Fibroblast of skin of back (primary cell): ENCODE measurements around the gene PEX12. TPM values are rescaled to one million over a fixed set of nuclear protein-coding genes. Genes with fewer than 3 reads are reported as not detected.
"Not testable (repeated sequence)": the region's sequence is repeated elsewhere in the genome, so short reads cannot be mapped to it uniquely, and the experiment has no call there.

Experiments used
- DNase-seq: peaks from one replicate; pipeline ENCODE4 v3.0.0-alpha.2; 2013
- polyA plus RNA-seq, 2 experiments: library from polyadenylated mRNA; unstranded; fragments of 120-200 nt; gene quantifications; one replicate each; pipeline ENCODE4 v1.2.1, GENCODE V29; 2013; ENCODE audit not compliant: insufficient read length in 2 of 2

PEX12 gene
- polyA plus RNA-seq (2013, experiment 1 of 2; ENCODE audit: insufficient read length) = 3.7 TPM
- 4.4 TPM for polyA plus RNA-seq (2013, experiment 2 of 2; ENCODE audit: insufficient read length)

- DNase-seq = peak; percentile 86
These were observed at the start of gene PEX12 for GRCh38 chr17:35578197-35578928. Gene PEX12, minus strand, starts transcription at chr17:35578571. Its CDS starts 550 bp downstream, at chr17:35578021.

DNA sequence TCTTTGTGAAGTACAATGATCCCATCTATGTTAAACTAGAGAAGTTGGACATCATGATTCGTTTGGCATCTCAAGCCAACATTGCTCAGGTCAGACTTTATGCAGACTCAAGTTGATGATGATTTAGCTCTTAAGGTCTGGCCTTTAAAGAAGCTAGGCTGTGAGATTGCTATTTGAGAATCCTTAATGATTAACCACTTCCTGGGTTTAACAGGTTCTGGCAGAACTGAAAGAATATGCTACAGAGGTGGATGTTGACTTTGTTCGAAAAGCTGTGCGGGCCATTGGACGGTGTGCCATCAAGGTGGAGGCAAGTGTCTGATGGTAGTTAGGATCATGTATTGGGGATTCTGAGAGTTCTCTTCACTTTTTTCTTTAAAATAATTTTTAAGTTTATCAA lies 49.0 kb upstream of the PEX12 start:
- no peak for DNase-seq

- no peak for DNase-seq
These were observed 43.4 kb upstream of the PEX12 start for GRCh38 chr17:35621768-35622167.

- no peak for DNase-seq
These were observed 40.3 kb upstream of the PEX12 start for GRCh38 chr17:35618628-35619027.

DNA sequence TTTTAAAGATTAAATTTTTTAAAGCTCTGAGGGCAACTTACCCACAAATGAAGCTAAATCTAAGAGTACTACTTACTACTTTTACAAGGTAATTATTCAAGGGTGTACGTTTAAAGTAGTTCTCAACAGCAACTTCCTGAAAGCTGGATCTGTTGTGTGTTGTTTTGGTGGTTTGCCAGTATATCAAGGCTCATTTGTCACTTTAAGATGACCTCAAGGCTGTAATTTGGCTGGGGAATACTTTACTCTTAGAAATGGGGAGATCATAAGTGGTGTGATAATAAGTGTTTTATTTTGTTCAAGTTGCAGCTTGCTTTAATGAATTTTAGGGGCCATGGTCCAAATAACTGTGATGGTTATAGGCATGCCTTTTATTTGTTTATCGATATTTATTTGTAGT lies 39.1 kb upstream of the PEX12 start:
- no peak for DNase-seq

GRCh38 chr17:35616536-35616935 lies 38.2 kb upstream of the PEX12 start:
- no peak for DNase-seq

GRCh38 chr17:35614810-35615209 lies 36.4 kb upstream of the PEX12 start:
- DNase-seq = peak; percentile 67

- peak; percentile 53 for DNase-seq
These were observed 34.7 kb upstream of the PEX12 start for GRCh38 chr17:35612924-35613521.

GRCh38 chr17:35610746-35611145 lies 32.4 kb upstream of the PEX12 start:
- not testable (repeated sequence) for DNase-seq

- no peak for DNase-seq
These were observed 31.5 kb upstream of the PEX12 start for GRCh38 chr17:35609831-35610230.

GRCh38 chr17:35607239-35607847 lies 29.0 kb upstream of the PEX12 start:
- DNase-seq = no peak

- no peak for DNase-seq
These were observed 27.3 kb upstream of the PEX12 start for GRCh38 chr17:35605678-35606077.

- DNase-seq = no peak
These were observed 25.3 kb upstream of the PEX12 start for GRCh38 chr17:35603674-35604073.

DNA sequence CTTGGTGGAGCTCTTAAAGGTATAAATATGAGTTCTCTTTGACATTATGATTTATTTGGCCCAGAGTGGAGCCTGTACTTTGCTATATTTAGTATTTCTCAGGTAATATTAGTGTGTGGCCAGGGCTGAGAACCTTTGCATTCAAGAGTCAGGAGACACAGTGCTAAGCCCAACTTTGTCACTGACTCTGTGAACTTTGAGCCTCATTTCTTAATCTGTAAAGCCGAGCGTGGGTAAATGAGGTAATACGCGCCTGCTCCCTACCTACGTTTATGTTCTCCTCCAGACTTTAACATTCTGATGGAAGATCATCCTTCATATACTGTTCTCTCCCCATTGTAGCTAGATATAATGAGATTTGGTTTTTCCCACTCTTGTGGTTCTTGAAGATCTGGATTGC lies 19.2 kb upstream of the PEX12 start:
- no peak for DNase-seq

DNA sequence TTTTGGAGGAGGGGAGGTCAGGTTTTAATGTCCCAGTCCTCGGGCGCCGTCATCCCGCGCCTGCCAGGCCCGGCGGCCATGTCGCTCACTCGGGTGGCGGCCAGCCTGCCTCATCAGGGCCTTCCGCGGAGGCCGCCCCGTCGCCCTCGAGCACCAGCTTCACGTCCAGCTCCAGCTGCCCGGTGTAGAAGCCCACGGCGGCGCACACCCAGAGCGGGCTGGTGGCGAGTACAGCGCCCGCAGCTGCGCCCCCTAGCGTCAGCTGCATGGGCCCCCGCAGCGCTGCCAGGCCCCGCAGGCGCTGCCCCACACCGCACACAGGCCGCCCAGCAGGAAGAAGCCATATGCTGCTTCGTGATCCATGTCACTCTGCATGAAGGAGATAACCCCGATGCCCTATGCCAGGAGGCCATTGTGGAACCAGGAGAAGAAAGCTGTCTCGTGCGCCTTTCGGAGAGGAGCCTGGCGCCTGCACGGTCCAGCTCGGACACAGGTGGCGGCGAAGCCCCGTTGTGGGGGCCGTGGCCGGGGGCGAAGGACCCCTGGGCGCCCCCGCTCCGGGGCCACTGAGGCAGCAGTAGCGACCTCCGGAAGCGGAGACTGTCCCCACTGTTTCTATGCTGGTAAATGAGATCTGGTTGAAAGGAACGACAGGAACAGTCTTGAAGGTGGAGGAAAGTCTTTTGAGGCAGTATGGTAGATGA lies 18.3 kb upstream of the PEX12 start:
- no peak for DNase-seq

DNA sequence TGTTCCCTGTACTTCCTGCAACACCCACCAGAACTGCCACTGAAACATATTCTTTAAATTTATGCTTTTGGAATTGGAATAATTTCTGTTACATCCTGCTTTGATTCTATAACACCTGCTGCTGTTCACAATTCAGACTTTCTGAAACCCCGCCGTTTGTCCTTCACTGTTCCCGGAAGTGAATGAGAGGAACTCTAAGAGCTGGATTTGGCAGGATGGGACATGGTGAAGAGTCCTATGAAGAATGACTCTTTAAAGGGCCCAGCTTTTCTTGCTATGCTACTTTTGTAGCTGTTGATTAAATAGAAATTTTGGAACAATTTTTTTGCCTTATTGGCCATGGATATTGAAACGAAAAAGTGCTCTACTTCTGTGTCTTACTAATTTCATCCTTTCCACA lies 17.7 kb upstream of the PEX12 start:
- DNase-seq = no peak

- DNase-seq = peak; percentile 81
These were observed 10.0 kb upstream of the PEX12 start for GRCh38 chr17:35588196-35588920.

GRCh38 chr17:35587074-35587961 lies 8.9 kb upstream of the PEX12 start, which contains the start of gene AP2B1:
Gene AP2B1, plus strand, starts transcription at chr17:35587322. Its CDS starts 6,709 bp downstream, at chr17:35594031.
- DNase-seq = peak; percentile 94

DNA sequence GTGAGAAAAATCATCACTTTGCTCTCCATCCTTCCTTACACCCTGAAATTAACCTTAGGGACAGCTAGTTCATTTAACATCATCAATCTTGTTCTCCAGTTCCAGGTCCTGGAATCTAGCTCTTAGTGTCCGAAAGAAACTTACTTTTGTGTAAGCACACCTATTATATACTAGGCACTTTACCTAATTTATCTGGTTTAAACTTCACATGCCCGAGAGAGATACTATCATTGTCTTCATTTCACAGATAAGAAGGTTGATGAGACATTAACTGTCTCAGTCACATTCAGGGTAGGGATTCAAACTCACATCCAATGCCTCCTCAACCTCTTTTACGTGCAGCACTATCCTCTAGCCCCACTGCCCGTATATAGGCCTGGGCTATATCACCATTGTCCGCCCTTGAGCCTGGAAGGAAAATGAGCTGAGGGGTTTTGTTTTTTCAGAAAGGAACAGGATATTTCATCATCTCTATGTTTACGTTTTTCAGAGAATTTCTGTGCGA lies 8.2 kb upstream of the PEX12 start:
- DNase-seq = no peak

DNA sequence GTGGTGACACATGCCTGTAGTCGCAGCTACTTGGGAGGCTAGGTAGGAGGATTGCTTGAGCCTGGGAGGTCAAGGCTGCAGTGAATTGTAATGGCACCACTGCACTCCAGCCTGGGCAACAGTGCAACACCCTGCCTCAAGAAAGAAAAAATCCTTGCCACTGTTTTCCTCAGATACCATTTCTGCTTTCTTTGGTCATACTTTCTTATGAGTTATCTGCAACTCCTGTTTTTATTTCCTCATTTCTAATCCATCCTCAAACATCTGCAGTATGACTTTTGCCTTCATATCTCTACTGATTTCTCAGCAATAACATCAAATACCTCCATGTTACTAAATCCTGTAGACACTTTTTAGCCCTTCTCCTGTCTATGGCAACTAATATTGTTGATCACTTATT lies 5.7 kb upstream of the PEX12 start:
- DNase-seq = no peak

DNA sequence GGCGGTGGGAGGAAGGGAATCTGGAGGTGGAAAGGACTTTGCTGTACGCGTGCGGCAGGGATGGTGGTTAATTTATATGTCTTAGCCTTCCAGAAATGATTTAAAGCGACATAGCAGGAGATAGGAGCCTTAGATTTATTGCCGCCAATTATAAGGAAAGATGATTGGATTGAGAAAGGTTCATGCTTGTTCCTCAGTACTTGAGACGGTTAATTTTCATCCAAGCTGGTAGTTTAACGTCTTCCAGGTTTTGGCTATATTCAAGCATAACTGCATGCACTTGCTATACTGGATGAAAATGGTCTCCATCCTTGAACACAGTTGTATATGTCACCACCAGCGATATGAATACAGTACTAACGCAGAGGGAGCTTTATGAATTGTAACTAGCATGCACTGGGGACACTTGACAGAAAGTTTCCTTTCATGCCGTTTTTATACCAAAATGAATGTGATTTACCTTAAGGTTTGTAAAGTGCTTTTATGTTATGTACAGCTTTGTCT lies 610 bp upstream of the PEX12 start:
- DNase-seq = no peak
